PC-3 (cell line): ENCODE results near the gene HOXC11. TPM values are rescaled to one million over a fixed set of nuclear protein-coding genes. Genes with fewer than 3 reads are reported as not detected.

Source experiments
- ATAC-seq: fragments of 200-7000 bp; cut with Tn5 transposase; 2 replicates; pipeline ENCODE4 v1.9.1; 2020; ENCODE audit warnings: mild to moderate bottlenecking, moderate library complexity
- BruUV-seq: library from RNA; stranded (reverse); fragments of 400-500 nt; replicated peaks from 2 replicates; lab custom pipeline; 2021; lab: Mats Ljungman, UMichigan
- CTCF ChIA-PET: fragments of 300-600 bp; sonication (Branson Sonifier 250); formaldehyde crosslinking; loops from one replicate; lab custom pipeline; 2022; ENCODE audit warnings: antibody characterized with exemption; lab: Charles Lee
- POLR2A ChIA-PET: fragments of 300-600 bp; sonication (Branson Sonifier 250); formaldehyde crosslinking; loops from one replicate; lab custom pipeline; 2022; ENCODE audit warnings: antibody characterized with exemption; ENCODE audit not compliant: unreplicated experiment; lab: Charles Lee
- DNase-seq: peaks from one replicate; pipeline ENCODE4 v3.0.0-alpha.2; 2015
- H2AFZ ChIP-seq: fragments of 300-600 bp; sonication (generic); 2 replicates; pipeline ENCODE4 v1.6.0; 2016; ENCODE audit warnings: antibody characterized with exemption, low read length
- H3F3A ChIP-seq: fragments of 300-600 bp; sonication (generic); one replicate; pipeline ENCODE4 v1.6.0; 2017; ENCODE audit warnings: antibody characterized with exemption, low read length, control low read depth, mild to moderate bottlenecking; ENCODE audit not compliant: unreplicated experiment
- H3K27ac ChIP-seq: fragments of 300-600 bp; sonication (generic); 2 replicates; pipeline ENCODE4 v1.5.1; 2016; ENCODE audit warnings: mild to moderate bottlenecking, low read length
- H3K27me3 ChIP-seq: fragments of 300-600 bp; sonication (generic); 2 replicates; pipeline ENCODE4 v1.6.1; 2016; ENCODE audit warnings: low read length, mixed read lengths
- H3K36me3 ChIP-seq: fragments of 300-600 bp; sonication (generic); 2 replicates; pipeline ENCODE4 v1.6.1; 2016; ENCODE audit warnings: low read depth, mixed run types, low read length, mixed read lengths
- H3K4me1 ChIP-seq: fragments of 300-600 bp; sonication (generic); 2 replicates; pipeline ENCODE4 v1.5.1; 2016; ENCODE audit warnings: low read length; ENCODE audit not compliant: insufficient read depth
- H3K4me2 ChIP-seq: fragments of 300-600 bp; sonication (generic); 2 replicates; pipeline ENCODE4 v1.6.0; 2016; ENCODE audit warnings: low read length
- H3K4me3 ChIP-seq: fragments of 300-600 bp; sonication (generic); 2 replicates; pipeline ENCODE4 v1.5.1; 2016; ENCODE audit warnings: mild to moderate bottlenecking, low read length, mixed read lengths
- H3K79me2 ChIP-seq: fragments of 300-600 bp; sonication (generic); 2 replicates; pipeline ENCODE4 v1.6.1; 2017; ENCODE audit warnings: low read length, mixed read lengths
- H3K9ac ChIP-seq: fragments of 300-600 bp; sonication (generic); 2 replicates; pipeline ENCODE4 v1.6.0; 2016; ENCODE audit warnings: mild to moderate bottlenecking, low read length
- H3K9me2 ChIP-seq: fragments of 300-600 bp; sonication (generic); replicated peaks from 2 replicates; pipeline ENCODE4 v1.6.1; 2016; ENCODE audit warnings: mixed run types, low read length, mixed read lengths
- H3K9me3 ChIP-seq: fragments of 300-600 bp; sonication (generic); 2 replicates; pipeline ENCODE4 v1.6.1; 2016; ENCODE audit warnings: low read length, mixed read lengths
- H4K20me1 ChIP-seq: fragments of 300-600 bp; sonication (generic); 2 replicates; pipeline ENCODE4 v1.6.1; 2016; ENCODE audit warnings: low read length, mixed read lengths
- EZH2 ChIP-seq: fragments of 300-600 bp; sonication (generic); IDR thresholded peaks from one replicate; pipeline ENCODE4 v1.6.1; 2017; ENCODE audit warnings: antibody characterized with exemption, mild to moderate bottlenecking, low read length; ENCODE audit not compliant: unreplicated experiment
- EZH2phosphoT487 ChIP-seq: fragments of 300-600 bp; sonication (generic); IDR thresholded peaks from 2 replicates; pipeline ENCODE4 v1.6.1; 2018; ENCODE audit warnings: mild to moderate bottlenecking, antibody characterized with exemption, low read length, borderline replicate concordance
- intact Hi-C: fragments of 100-400 bp; cut with micrococcal nuclease; formaldehyde crosslinking; loops from 2 replicates; pipeline ENCODE4 v1.9.0; 2023
- total RNA-seq: library from RNA; depleted of rRNA; stranded (reverse); fragments of >200 nt; gene quantifications from 2 replicates; pipeline ENCODE4 v1.2.3, GENCODE V29; 2014
- TF ChIP-seq, protein P1 (sequence below): fragments of 300-600 bp; sonication (generic); conservative IDR thresholded peaks from 2 replicates; pipeline ENCODE4 v1.5.1; 2017; ENCODE audit warnings: antibody characterized with exemption, low read depth, mild to moderate bottlenecking, low read length

Gene HOXC11
- total RNA-seq, 1 experiment from 2014 or later = 0.84 TPM

- Histone ChIP-seq H3K27me3 (no peaks in the 10 kb centered on the region), H3K4me3 (no peak overlapping the region), H3K9ac (no peak overlapping the region), H3K79me2 (peaks cover 78% of the 10 kb centered on the region), H3K4me1 (peaks cover 13% of the 10 kb centered on the region), H2AFZ (no peak overlapping the region), H4K20me1 (no peaks in the 10 kb centered on the region), H3K27ac (no peak overlapping the region), H3K9me2 (no peaks in the 10 kb centered on the region), H3K4me2 (peak overlapping the region; percentile 10; the same call in 1 of the 2 replicates), H3K36me3 (no peaks in the 10 kb centered on the region), H3F3A (no peaks in the 10 kb centered on the region), H3K9me3 (no peaks in the 10 kb centered on the region)
- intact Hi-C loops = no loop called here
- no peak for TF ChIP-seq EZH2
- no peak for TF ChIP-seq EZH2phosphoT487
- TF ChIP-seq, protein P1, sequence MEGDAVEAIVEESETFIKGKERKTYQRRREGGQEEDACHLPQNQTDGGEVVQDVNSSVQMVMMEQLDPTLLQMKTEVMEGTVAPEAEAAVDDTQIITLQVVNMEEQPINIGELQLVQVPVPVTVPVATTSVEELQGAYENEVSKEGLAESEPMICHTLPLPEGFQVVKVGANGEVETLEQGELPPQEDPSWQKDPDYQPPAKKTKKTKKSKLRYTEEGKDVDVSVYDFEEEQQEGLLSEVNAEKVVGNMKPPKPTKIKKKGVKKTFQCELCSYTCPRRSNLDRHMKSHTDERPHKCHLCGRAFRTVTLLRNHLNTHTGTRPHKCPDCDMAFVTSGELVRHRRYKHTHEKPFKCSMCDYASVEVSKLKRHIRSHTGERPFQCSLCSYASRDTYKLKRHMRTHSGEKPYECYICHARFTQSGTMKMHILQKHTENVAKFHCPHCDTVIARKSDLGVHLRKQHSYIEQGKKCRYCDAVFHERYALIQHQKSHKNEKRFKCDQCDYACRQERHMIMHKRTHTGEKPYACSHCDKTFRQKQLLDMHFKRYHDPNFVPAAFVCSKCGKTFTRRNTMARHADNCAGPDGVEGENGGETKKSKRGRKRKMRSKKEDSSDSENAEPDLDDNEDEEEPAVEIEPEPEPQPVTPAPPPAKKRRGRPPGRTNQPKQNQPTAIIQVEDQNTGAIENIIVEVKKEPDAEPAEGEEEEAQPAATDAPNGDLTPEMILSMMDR = no peak
- DNase-seq (no peak), ATAC-seq (no peak)
- POLR2A ChIA-PET = no interaction called here
- CTCF ChIA-PET = no interaction called here
- no TSS peak for BruUV-seq
These were observed 47.1 kb downstream of the HOXC11 start for GRCh38 chr12:54019924-54020590.

GRCh38 chr12:54020591-54021405 is 47.9 kb downstream of the HOXC11 start:
- no peak overlapping the region for H2AFZ ChIP-seq
- ATAC-seq (no peak), DNase-seq (no peak)
- H3K4me2 ChIP-seq = no peak overlapping the region
- ChIA-PET CTCF (interaction anchor here (0.7 kb wide), 1 partner anchor 11 kb away, joined by 8 read pairs; no protein-coding TSS in a partner anchor), POLR2A (no interaction called here)
- peaks cover 12% of the 10 kb centered on the region for H3K4me1 ChIP-seq
- intact Hi-C loops = no loop called here
- no peak overlapping the region for H3K9ac ChIP-seq
- no peaks in the 10 kb centered on the region for H3K9me2 ChIP-seq
- H3K27me3 ChIP-seq = no peaks in the 10 kb centered on the region
- H3F3A ChIP-seq = no peaks in the 10 kb centered on the region
- H3K36me3 ChIP-seq = no peaks in the 10 kb centered on the region
- TF ChIP-seq, protein P1 = no peak
- no peak for TF ChIP-seq EZH2phosphoT487
- no peak overlapping the region for H3K27ac ChIP-seq
- no peaks in the 10 kb centered on the region for H4K20me1 ChIP-seq
- BruUV-seq = no TSS peak
- H3K9me3 ChIP-seq = no peaks in the 10 kb centered on the region
- H3K79me2 ChIP-seq = peaks cover 81% of the 10 kb centered on the region
- H3K4me3 ChIP-seq = no peak overlapping the region
